IMR-90 (cell line): ENCODE measurements around the gene MELTF. TPM values are rescaled to one million over a fixed set of nuclear protein-coding genes. Genes with fewer than 3 reads are reported as not detected.
A peak's percentile ranks its signal among the peaks of the same experiment; 100 is the strongest.

ENCODE experiments used
- ATAC-seq: fragments of 200-7000 bp; cut with Tn5 transposase; 2 replicates; pipeline ENCODE4 v1.9.1; 2020; ENCODE audit warnings: low read depth, mild to moderate bottlenecking, moderate library complexity
- BruUV-seq: library from RNA; stranded (reverse); fragments of 400-500 nt; replicated peaks from 2 replicates; lab custom pipeline; 2021; lab: Mats Ljungman, UMichigan
- CTCF ChIA-PET: fragments of 300-600 bp; formaldehyde crosslinking; extraction: SDS; loops from one replicate; lab custom pipeline; 2021; ENCODE audit warnings: antibody characterized with exemption; lab: Yijun Ruan, JAX
- POLR2A ChIA-PET: fragments of 300-600 bp; sonication (Branson Sonifier 250); formaldehyde crosslinking; loops from one replicate; lab custom pipeline; 2022; ENCODE audit warnings: antibody characterized with exemption; ENCODE audit not compliant: unreplicated experiment; lab: Charles Lee
- DNase-seq: peaks from one replicate; pipeline ENCODE4 v3.0.0; 2013
- H2AFZ ChIP-seq: replicated peaks from 2 replicates; pipeline ENCODE3; 2013; ENCODE audit warnings: low read length, mild to moderate bottlenecking; ENCODE audit not compliant: poor library complexity
- H2AK5ac ChIP-seq: 2 replicates; pipeline ENCODE4 v1.6.1; 2013; ENCODE audit warnings: low read depth, low read length, inconsistent platforms
- H2AK9ac ChIP-seq: replicated peaks from 2 replicates; pipeline ENCODE3; 2013; ENCODE audit warnings: mild to moderate bottlenecking, low read depth, low read length, moderate library complexity; ENCODE audit not compliant: poor library complexity
- H2BK120ac ChIP-seq: 2 replicates; pipeline ENCODE4 v1.6.1; 2013; ENCODE audit warnings: low read depth, low read length, inconsistent platforms
- H2BK15ac ChIP-seq: 3 replicates; pipeline ENCODE4 v1.6.1; 2013; ENCODE audit warnings: low read depth, low read length, inconsistent platforms
- H2BK20ac ChIP-seq: 2 replicates; pipeline ENCODE4 v1.6.1; 2013; ENCODE audit warnings: low read depth, mild to moderate bottlenecking, inconsistent platforms, low read length, moderate library complexity
- H2BK5ac ChIP-seq: 2 replicates; pipeline ENCODE4 v1.6.1; 2013; ENCODE audit warnings: mild to moderate bottlenecking, low read depth, low read length, inconsistent platforms; ENCODE audit not compliant: poor library complexity, severe bottlenecking
- H3K14ac ChIP-seq: replicated peaks from 2 replicates; pipeline ENCODE4 v1.6.1; 2013; ENCODE audit warnings: low read depth, low read length, inconsistent platforms
- H3K18ac ChIP-seq: 2 replicates; pipeline ENCODE4 v1.6.1; 2013; ENCODE audit warnings: low read depth, low read length, control low read depth
- H3K23ac ChIP-seq: 2 replicates; pipeline ENCODE4 v1.6.1; 2013; ENCODE audit warnings: low read depth, low read length, inconsistent platforms
- H3K27ac ChIP-seq: 2 replicates; pipeline ENCODE4 v1.5.1; 2013; ENCODE audit warnings: mild to moderate bottlenecking, control low read depth, low read length; ENCODE audit not compliant: insufficient read depth
- H3K27me3 ChIP-seq: 2 replicates; pipeline ENCODE4 v1.6.1; 2013; ENCODE audit warnings: low read length; ENCODE audit not compliant: control insufficient read depth, insufficient read depth
- H3K36me3 ChIP-seq: 2 replicates; pipeline ENCODE4 v1.6.1; 2013; ENCODE audit warnings: low read length, mixed read lengths; ENCODE audit not compliant: control insufficient read depth, insufficient read depth
- H3K4ac ChIP-seq: 2 replicates; pipeline ENCODE4 v1.6.1; 2013; ENCODE audit warnings: low read depth, low read length, inconsistent platforms
- H3K4me1 ChIP-seq: 2 replicates; pipeline ENCODE4 v1.6.1; 2013; ENCODE audit warnings: low read length, mixed read lengths; ENCODE audit not compliant: control insufficient read depth, insufficient read depth
- H3K4me2 ChIP-seq: 2 replicates; pipeline ENCODE4 v1.6.1; 2013; ENCODE audit warnings: low read depth, mild to moderate bottlenecking, control low read depth, low read length, moderate library complexity
- H3K4me3 ChIP-seq: 2 replicates; pipeline ENCODE4 v1.5.1; 2013; ENCODE audit warnings: low read depth, mild to moderate bottlenecking, control low read depth, low read length, moderate library complexity; ENCODE audit not compliant: insufficient read depth
- H3K56ac ChIP-seq: 2 replicates; pipeline ENCODE4 v1.6.1; 2013; ENCODE audit warnings: low read length, inconsistent platforms; ENCODE audit not compliant: insufficient read depth; ENCODE audit errors: extremely low read depth
- H3K79me1 ChIP-seq, 2 experiments: 2 replicates each; pipeline ENCODE4 v1.6.1; 2013; ENCODE audit warnings: low read length in 2 of 2, inconsistent platforms in 1 of 2, low read depth in 1 of 2
- H3K9ac ChIP-seq: 2 replicates; pipeline ENCODE4 v1.6.1; 2013; ENCODE audit warnings: low read depth, low read length, control low read depth
- H3K9me1 ChIP-seq: 2 replicates; pipeline ENCODE4 v1.6.1; 2013; ENCODE audit warnings: low read length, inconsistent platforms; ENCODE audit not compliant: insufficient read depth
- H3K9me3 ChIP-seq: 2 replicates; pipeline ENCODE4 v1.6.1; 2013; ENCODE audit warnings: low read length; ENCODE audit not compliant: control insufficient read depth, insufficient read depth
- H4K20me1 ChIP-seq: 2 replicates; pipeline ENCODE4 v1.6.1; 2013; ENCODE audit warnings: low read length, inconsistent platforms; ENCODE audit not compliant: insufficient read depth
- H4K5ac ChIP-seq: 2 replicates; pipeline ENCODE4 v1.6.1; 2013; ENCODE audit warnings: mild to moderate bottlenecking, low read depth, low read length, control low read depth
- H4K8ac ChIP-seq, 2 experiments: 2 replicates each; pipeline ENCODE4 v1.6.1; 2013; ENCODE audit warnings: low read depth in 2 of 2, low read length in 2 of 2, control low read depth in 1 of 2, inconsistent platforms in 1 of 2
- H4K91ac ChIP-seq: 2 replicates; pipeline ENCODE4 v1.6.1; 2013; ENCODE audit warnings: low read depth, low read length, inconsistent platforms; ENCODE audit not compliant: insufficient read depth
- BHLHE40 ChIP-seq: fragments of 150-350 bp; IDR thresholded peaks from 2 replicates; pipeline ENCODE4 v1.6.1; 2016; ENCODE audit warnings: mild to moderate bottlenecking, low read depth, low read length
- CEBPB ChIP-seq: IDR thresholded peaks from 2 replicates; pipeline ENCODE4 v1.6.1; 2012; ENCODE audit warnings: low read depth, low read length, improper control_type of control experiment
- FOS ChIP-seq: fragments of 150-350 bp; IDR thresholded peaks from 2 replicates; pipeline ENCODE4 v1.6.1; 2016; ENCODE audit warnings: low read depth, low read length
- MAFK ChIP-seq: IDR thresholded peaks from 2 replicates; pipeline ENCODE4 v1.6.1; 2012; ENCODE audit warnings: low read depth, low read length, improper control_type of control experiment
- MAZ ChIP-seq: IDR thresholded peaks from 2 replicates; pipeline ENCODE4 v1.6.1; 2012; ENCODE audit warnings: low read depth, mild to moderate bottlenecking, low read length, improper control_type of control experiment, moderate library complexity, borderline replicate concordance
- MXI1 ChIP-seq: IDR thresholded peaks from 2 replicates; pipeline ENCODE4 v1.6.1; 2012; ENCODE audit warnings: low read depth, mild to moderate bottlenecking, low read length, moderate library complexity, borderline replicate concordance
- NFE2L2 ChIP-seq: fragments of 150-350 bp; IDR thresholded peaks from 2 replicates; pipeline ENCODE4 v1.6.1; 2016; ENCODE audit warnings: low read depth, mild to moderate bottlenecking, low read length
- POLR2A ChIP-seq: IDR thresholded peaks from 2 replicates; pipeline ENCODE4 v1.6.1; 2012; ENCODE audit warnings: mild to moderate bottlenecking, low read depth, low read length
- RAD21 ChIP-seq: IDR thresholded peaks from 2 replicates; pipeline ENCODE4 v1.6.1; 2012; ENCODE audit warnings: low read length, improper control_type of control experiment
- RCOR1 ChIP-seq: IDR thresholded peaks from 2 replicates; pipeline ENCODE4 v1.6.1; 2012; ENCODE audit warnings: mild to moderate bottlenecking, low read length, improper control_type of control experiment; ENCODE audit not compliant: insufficient replicate concordance
- RFX5 ChIP-seq: IDR thresholded peaks from 2 replicates; pipeline ENCODE4 v1.8.0; 2012; ENCODE audit warnings: low read depth, mild to moderate bottlenecking, low read length, moderate library complexity
- SMC3 ChIP-seq: fragments of 150-350 bp; IDR thresholded peaks from 2 replicates; pipeline ENCODE4 v1.6.1; 2016; ENCODE audit warnings: low read depth, mild to moderate bottlenecking, antibody characterized with exemption, low read length, moderate library complexity
- WGBS, 2 experiments: methylation state at CpG; one replicate each; pipeline versions ENCODE4 v1.1.5 to v1.1.7; 2013; ENCODE audit warnings: missing lambda C conversion rate in 2 of 2; ENCODE audit not compliant: insufficient read length in 1 of 2; ENCODE audit errors: extremely low coverage in 2 of 2; 5-methylcytosine and 5-hydroxymethylcytosine counted together
- dilution Hi-C: fragments of 300-500 bp; cut with HindIII; formaldehyde crosslinking; loops from one replicate; pipeline ENCODE4 v1.14.3; 2018; ENCODE audit warnings: low sequenced_read_pairs; ENCODE audit not compliant: unreplicated experiment
- in situ Hi-C: fragments of 300-500 bp; cut with MboI; formaldehyde crosslinking; loops from 3 replicates; pipeline ENCODE4 v1.14.3; 2019; ENCODE audit warnings: low sequenced_read_pairs, inconsistent platforms, mixed read lengths
- intact Hi-C: fragments of 100-400 bp; cut with micrococcal nuclease; formaldehyde crosslinking; loops from 2 replicates; pipeline ENCODE4 v1.10.0; 2022
- polyA plus RNA-seq, 3 experiments: library from polyadenylated mRNA; depleted of rRNA; stranded (reverse); fragments of >200 nt; gene quantifications; 2 replicates each; pipeline ENCODE4 v1.2.3, GENCODE V29; 2012; ENCODE audit warnings: low replicate concordance in 1 of 3
- total RNA-seq: library from RNA; depleted of rRNA; stranded (reverse); fragments of >200 nt; gene quantifications from 2 replicates; pipeline ENCODE4 v1.2.3, GENCODE V29; 2012
- TF ChIP-seq, protein P1 (sequence below): fragments of 150-350 bp; IDR thresholded peaks from 2 replicates; pipeline ENCODE4 v1.6.1; 2017; ENCODE audit warnings: mild to moderate bottlenecking, antibody characterized with exemption, low read length, low read depth
- TF ChIP-seq, protein P2 (sequence below): fragments of 150-350 bp; IDR thresholded peaks from 2 replicates; pipeline ENCODE4 v1.6.1; 2016; ENCODE audit warnings: low read depth, mild to moderate bottlenecking, low read length, moderate library complexity, borderline replicate concordance

MELTF gene
- total and polyA plus RNA-seq, 2 of the 4 experiments (the other 2 are of a cell fraction) = 0.18 to 0.50 TPM

- H3K9ac ChIP-seq = no peak overlapping the region
- no peak overlapping the region for H3K4me2 ChIP-seq
- ChIA-PET CTCF (interaction anchor here (0.6 kb wide), 2 partner anchors 10 to 920 kb away, joined by 3 to 4 read pairs; no protein-coding TSS in a partner anchor), POLR2A (no interaction called here)
- no peaks in the 10 kb centered on the region for H3K79me1 ChIP-seq
- no peaks in the 10 kb centered on the region for H3K9me3 ChIP-seq
- no peak overlapping the region for H3K56ac ChIP-seq
- H4K5ac ChIP-seq = no peak overlapping the region
- ATAC-seq (no peak), DNase-seq (no peak)
- H2BK15ac ChIP-seq = peak overlapping the region; percentile 62; the same call in 2 of the 3 replicates
- H3K36me3 ChIP-seq = no peaks in the 10 kb centered on the region
- WGBS, 2 experiments = 90% methylated on average over 12 of the region's 33 CpGs; no CpG with 5 or more reads in 1 of the 2 experiments
- no peak overlapping the region for H2BK5ac ChIP-seq
- peak overlapping the region; percentile 63; the same call in 1 of the 2 replicates for H2BK20ac ChIP-seq
- peak overlapping the region; percentile 61 for H2AFZ ChIP-seq
- peak overlapping the region; percentile 85 for H2AK5ac ChIP-seq
- H3K23ac ChIP-seq = no peak overlapping the region
- peaks cover 8% of the 10 kb centered on the region for H3K4me1 ChIP-seq
- H2AK9ac ChIP-seq = peak overlapping the region; percentile 79
- H2BK120ac ChIP-seq = no peak overlapping the region; the same call in 1 of the 2 replicates
- peak overlapping the region; percentile 49; the same call in 1 of the 2 replicates for H3K14ac ChIP-seq
- H3K27me3 ChIP-seq = peaks cover 12% of the 10 kb centered on the region
- H3K18ac ChIP-seq = peak overlapping the region; percentile 14; the same call in 1 of the 2 replicates
- dilution Hi-C loops (no loop called here), intact Hi-C loops (loop anchor here (2.0 kb wide), 1 partner anchor 28 kb away; no protein-coding TSS in a partner anchor), in situ Hi-C loops (no loop called here)
- H3K4ac ChIP-seq = 0 out of 2 replicates have a peak overlapping the region, but pooled peaks have one; percentile 37
- no peaks in the 10 kb centered on the region for H4K20me1 ChIP-seq
- no peak overlapping the region for H4K8ac ChIP-seq
- H3K4me3 ChIP-seq = no peak overlapping the region
- BruUV-seq = no TSS peak
- peaks cover 14% of the 10 kb centered on the region for H3K9me1 ChIP-seq
- H3K27ac ChIP-seq = no peak overlapping the region
- H4K91ac ChIP-seq = peak overlapping the region; percentile 16; the same call in 1 of the 2 replicates
- TF ChIP-seq CEBPB (no peak), RCOR1 (no peak), FOS (no peak), BHLHE40 (no peak), POLR2A (no peak), RAD21 (no peak), NFE2L2 (no peak), RFX5 (no peak), MAFK (no peak), MAZ (no peak), SMC3 (no peak), MXI1 (no peak)
- TF ChIP-seq, protein P1, sequence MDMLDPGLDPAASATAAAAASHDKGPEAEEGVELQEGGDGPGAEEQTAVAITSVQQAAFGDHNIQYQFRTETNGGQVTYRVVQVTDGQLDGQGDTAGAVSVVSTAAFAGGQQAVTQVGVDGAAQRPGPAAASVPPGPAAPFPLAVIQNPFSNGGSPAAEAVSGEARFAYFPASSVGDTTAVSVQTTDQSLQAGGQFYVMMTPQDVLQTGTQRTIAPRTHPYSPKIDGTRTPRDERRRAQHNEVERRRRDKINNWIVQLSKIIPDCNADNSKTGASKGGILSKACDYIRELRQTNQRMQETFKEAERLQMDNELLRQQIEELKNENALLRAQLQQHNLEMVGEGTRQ = no peak
- TF ChIP-seq, protein P2, sequence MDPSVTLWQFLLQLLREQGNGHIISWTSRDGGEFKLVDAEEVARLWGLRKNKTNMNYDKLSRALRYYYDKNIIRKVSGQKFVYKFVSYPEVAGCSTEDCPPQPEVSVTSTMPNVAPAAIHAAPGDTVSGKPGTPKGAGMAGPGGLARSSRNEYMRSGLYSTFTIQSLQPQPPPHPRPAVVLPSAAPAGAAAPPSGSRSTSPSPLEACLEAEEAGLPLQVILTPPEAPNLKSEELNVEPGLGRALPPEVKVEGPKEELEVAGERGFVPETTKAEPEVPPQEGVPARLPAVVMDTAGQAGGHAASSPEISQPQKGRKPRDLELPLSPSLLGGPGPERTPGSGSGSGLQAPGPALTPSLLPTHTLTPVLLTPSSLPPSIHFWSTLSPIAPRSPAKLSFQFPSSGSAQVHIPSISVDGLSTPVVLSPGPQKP = no peak
Measured at GRCh38 chr3:197030379-197031314, 1.0 kb upstream of the MELTF start.
